H1 (cell line): ENCODE results near the gene MAPK8IP1. TPM values are rescaled to one million over a fixed set of nuclear protein-coding genes. Genes with fewer than 3 reads are reported as not detected.

Source experiments
- BCL11A ChIP-seq, 2 experiments: IDR thresholded peaks; one replicate each; pipeline ENCODE4 v1.6.1; 2011; ENCODE audit warnings: low read depth in 2 of 2, low read length in 2 of 2, mild to moderate bottlenecking in 2 of 2
- CBX5 ChIP-seq: fragments of 300-800, 300-1000 bp; sonication (generic); IDR thresholded peaks from 2 replicates; pipeline ENCODE4 v1.7.1; 2016; ENCODE audit warnings: antibody characterized with exemption, low read length, low read depth
- HDAC2 ChIP-seq, 2 experiments: fragments of 300-600 bp in 1 of 2; sonication (generic) in 1 of 2; IDR thresholded peaks; 2 replicates each; pipeline ENCODE4 v1.6.1; 2011 to 2012; ENCODE audit warnings: low read depth in 2 of 2, low read length in 2 of 2, mild to moderate bottlenecking in 2 of 2, moderate library complexity in 2 of 2, borderline replicate concordance in 1 of 2, inconsistent platforms in 1 of 2
- KDM5A ChIP-seq: fragments of 200-600 bp; IDR thresholded peaks from 2 replicates; pipeline ENCODE4 v1.7.1; 2012; ENCODE audit warnings: mild to moderate bottlenecking, low read length, inconsistent platforms, mixed read lengths
- RBBP5 ChIP-seq: IDR thresholded peaks from 2 replicates; pipeline ENCODE4 v1.7.1; 2012; ENCODE audit warnings: low read depth, mild to moderate bottlenecking, inconsistent platforms, low read length, moderate library complexity, borderline replicate concordance
- SAP30 ChIP-seq: fragments of 300-600 bp; sonication (generic); IDR thresholded peaks from 2 replicates; pipeline ENCODE4 v1.7.1; 2012; ENCODE audit warnings: low read length, moderate library complexity, mild to moderate bottlenecking, inconsistent platforms; ENCODE audit not compliant: insufficient read depth, insufficient replicate concordance
- SP1 ChIP-seq: IDR thresholded peaks from 2 replicates; pipeline ENCODE4 v1.6.1; 2011; ENCODE audit warnings: low read depth, low read length
- SRF ChIP-seq: IDR thresholded peaks from 2 replicates; pipeline ENCODE4 v1.6.1; 2011; ENCODE audit warnings: mild to moderate bottlenecking, low read depth, low read length, moderate library complexity
- polyA plus RNA-seq, 7 experiments: library from polyadenylated mRNA; depleted of rRNA in 3 of 7; stranded (reverse) in 5 of 7; unstranded in 2 of 7; fragments of >200 nt in 5 of 7; fragments of 200-250 nt in 2 of 7; gene quantifications; 1 replicate in 5 of 7; 2 replicates in 1 of 7; 4 replicates in 1 of 7; pipeline versions ENCODE4 v1.2.1 to v1.2.3, GENCODE V29; 2011 to 2013; ENCODE audit warnings: missing spikeins in 2 of 7, mixed read lengths in 2 of 7
- total RNA-seq: library from RNA; stranded (reverse); fragmentation: NEBNext Ultra II Directional; extraction: Animal tissue kit (Norgen Biotek cat#: 25700); gene quantifications from 2 replicates; pipeline ENCODE4 v1.2.1, GENCODE V29; 2021
- TF ChIP-seq, protein P1 (sequence below), 3 experiments: IDR thresholded peaks; 1 replicate in 2 of 3; 2 replicates in 1 of 3; pipeline versions ENCODE4 v1.5.1 to v1.6.1; 2011; ENCODE audit warnings: low read length in 3 of 3, mild to moderate bottlenecking in 3 of 3, inconsistent platforms in 2 of 3, low read depth in 1 of 3, moderate library complexity in 1 of 3; ENCODE audit not compliant: insufficient read depth in 1 of 3; ENCODE audit errors: control extremely low read depth in 1 of 3
- TF ChIP-seq, protein P2 (sequence below): IDR thresholded peaks from 2 replicates; pipeline ENCODE4 v1.6.1; 2012; ENCODE audit warnings: low read length, inconsistent platforms

Gene MAPK8IP1
- total and polyA plus RNA-seq, 2 of the 8 experiments (the other 6 are each of a cell fraction or from before 2014, with no cell fraction given) = 32.4 to 40.1 TPM

DNA sequence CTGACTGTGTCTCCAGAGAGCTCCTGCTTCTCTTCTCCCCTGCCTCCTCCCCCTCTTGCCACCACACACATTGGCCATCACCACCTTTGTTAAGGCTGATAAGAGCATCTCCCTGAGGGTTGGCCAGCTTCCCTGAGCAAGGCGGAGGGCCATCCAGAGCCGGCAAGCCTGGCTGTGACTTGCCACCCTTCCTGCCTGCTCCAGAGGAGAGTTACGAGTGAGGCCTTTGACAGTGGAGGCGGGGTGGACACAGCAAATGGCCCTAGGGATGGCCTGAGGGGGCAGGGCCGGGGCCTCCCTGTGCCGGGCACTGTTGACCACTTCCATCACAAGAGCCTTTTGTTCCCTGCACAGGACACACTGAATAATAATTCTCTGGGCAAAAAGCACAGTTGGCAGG lies 16.2 kb downstream of the MAPK8IP1 start (continued):
- TF ChIP-seq, protein P1, sequence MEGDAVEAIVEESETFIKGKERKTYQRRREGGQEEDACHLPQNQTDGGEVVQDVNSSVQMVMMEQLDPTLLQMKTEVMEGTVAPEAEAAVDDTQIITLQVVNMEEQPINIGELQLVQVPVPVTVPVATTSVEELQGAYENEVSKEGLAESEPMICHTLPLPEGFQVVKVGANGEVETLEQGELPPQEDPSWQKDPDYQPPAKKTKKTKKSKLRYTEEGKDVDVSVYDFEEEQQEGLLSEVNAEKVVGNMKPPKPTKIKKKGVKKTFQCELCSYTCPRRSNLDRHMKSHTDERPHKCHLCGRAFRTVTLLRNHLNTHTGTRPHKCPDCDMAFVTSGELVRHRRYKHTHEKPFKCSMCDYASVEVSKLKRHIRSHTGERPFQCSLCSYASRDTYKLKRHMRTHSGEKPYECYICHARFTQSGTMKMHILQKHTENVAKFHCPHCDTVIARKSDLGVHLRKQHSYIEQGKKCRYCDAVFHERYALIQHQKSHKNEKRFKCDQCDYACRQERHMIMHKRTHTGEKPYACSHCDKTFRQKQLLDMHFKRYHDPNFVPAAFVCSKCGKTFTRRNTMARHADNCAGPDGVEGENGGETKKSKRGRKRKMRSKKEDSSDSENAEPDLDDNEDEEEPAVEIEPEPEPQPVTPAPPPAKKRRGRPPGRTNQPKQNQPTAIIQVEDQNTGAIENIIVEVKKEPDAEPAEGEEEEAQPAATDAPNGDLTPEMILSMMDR (IDR thresholded peaks at IDR 0.05; ENCODE audit: control extremely low read depth in 1 of 3, insufficient read depth in 1 of 3, low read depth in 1 of 3, low read length in 3 of 3) = no peak
- no peak for TF ChIP-seq SAP30
- no peak for TF ChIP-seq RBBP5
- TF ChIP-seq SP1 = no peak
- TF ChIP-seq, protein P2, sequence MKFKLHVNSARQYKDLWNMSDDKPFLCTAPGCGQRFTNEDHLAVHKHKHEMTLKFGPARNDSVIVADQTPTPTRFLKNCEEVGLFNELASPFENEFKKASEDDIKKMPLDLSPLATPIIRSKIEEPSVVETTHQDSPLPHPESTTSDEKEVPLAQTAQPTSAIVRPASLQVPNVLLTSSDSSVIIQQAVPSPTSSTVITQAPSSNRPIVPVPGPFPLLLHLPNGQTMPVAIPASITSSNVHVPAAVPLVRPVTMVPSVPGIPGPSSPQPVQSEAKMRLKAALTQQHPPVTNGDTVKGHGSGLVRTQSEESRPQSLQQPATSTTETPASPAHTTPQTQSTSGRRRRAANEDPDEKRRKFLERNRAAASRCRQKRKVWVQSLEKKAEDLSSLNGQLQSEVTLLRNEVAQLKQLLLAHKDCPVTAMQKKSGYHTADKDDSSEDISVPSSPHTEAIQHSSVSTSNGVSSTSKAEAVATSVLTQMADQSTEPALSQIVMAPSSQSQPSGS = no peak
- TF ChIP-seq HDAC2 (IDR thresholded peaks at IDR 0.05; ENCODE audit: borderline replicate concordance in 1 of 2, low read depth in 2 of 2, low read length in 2 of 2) = no peak
- TF ChIP-seq CBX5 = no peak
- TF ChIP-seq SRF = no peak
- no peak for TF ChIP-seq BCL11A (IDR thresholded peaks at IDR 0.05; ENCODE audit: low read depth in 2 of 2, low read length in 2 of 2)
- no peak for TF ChIP-seq KDM5A
